Breast epithelium (tissue), 3 donors: ENCODE results near the gene ASAP2.

Experiments used
- POLR2A ChIP-seq: fragments of 450-650 bp; IDR thresholded peaks from one replicate; pipeline ENCODE4 v1.6.1; 2016; ENCODE audit warnings: antibody characterized with exemption, mild to moderate bottlenecking, moderate library complexity
- TF ChIP-seq, protein P1 (sequence below), 3 donors: fragments of 450-650 bp; IDR thresholded peaks; one replicate each; pipeline ENCODE4 v1.5.1; 2016 to 2017; ENCODE audit warnings: antibody characterized with exemption in 3 of 3, mild to moderate bottlenecking in 3 of 3, moderate library complexity in 3 of 3

- no peak for TF ChIP-seq POLR2A
- TF ChIP-seq, protein P1, sequence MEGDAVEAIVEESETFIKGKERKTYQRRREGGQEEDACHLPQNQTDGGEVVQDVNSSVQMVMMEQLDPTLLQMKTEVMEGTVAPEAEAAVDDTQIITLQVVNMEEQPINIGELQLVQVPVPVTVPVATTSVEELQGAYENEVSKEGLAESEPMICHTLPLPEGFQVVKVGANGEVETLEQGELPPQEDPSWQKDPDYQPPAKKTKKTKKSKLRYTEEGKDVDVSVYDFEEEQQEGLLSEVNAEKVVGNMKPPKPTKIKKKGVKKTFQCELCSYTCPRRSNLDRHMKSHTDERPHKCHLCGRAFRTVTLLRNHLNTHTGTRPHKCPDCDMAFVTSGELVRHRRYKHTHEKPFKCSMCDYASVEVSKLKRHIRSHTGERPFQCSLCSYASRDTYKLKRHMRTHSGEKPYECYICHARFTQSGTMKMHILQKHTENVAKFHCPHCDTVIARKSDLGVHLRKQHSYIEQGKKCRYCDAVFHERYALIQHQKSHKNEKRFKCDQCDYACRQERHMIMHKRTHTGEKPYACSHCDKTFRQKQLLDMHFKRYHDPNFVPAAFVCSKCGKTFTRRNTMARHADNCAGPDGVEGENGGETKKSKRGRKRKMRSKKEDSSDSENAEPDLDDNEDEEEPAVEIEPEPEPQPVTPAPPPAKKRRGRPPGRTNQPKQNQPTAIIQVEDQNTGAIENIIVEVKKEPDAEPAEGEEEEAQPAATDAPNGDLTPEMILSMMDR (IDR thresholded peaks at IDR 0.05): no peak
Measured at GRCh38 chr2:9247786-9248185, 41.2 kb downstream of the ASAP2 start.
